Kidney epithelial cell (primary cell): ENCODE measurements around the gene KLHDC8A. TPM values are rescaled to one million over a fixed set of nuclear protein-coding genes. Genes with fewer than 3 reads are reported as not detected.
"Not testable (repeated sequence)": the region's sequence is repeated elsewhere in the genome, so short reads cannot be mapped to it uniquely, and the experiment has no call there.

Experiments
- DNase-seq: peaks from one replicate; pipeline ENCODE4 v3.0.0-alpha.2; 2010; ENCODE audit warnings: low read depth
- H3K27me3 ChIP-seq: 2 replicates; pipeline ENCODE4 v1.6.0; 2011; ENCODE audit warnings: low read length; ENCODE audit not compliant: control insufficient read depth, insufficient read depth
- H3K36me3 ChIP-seq: 2 replicates; pipeline ENCODE4 v1.5.1; 2011; ENCODE audit warnings: low read length; ENCODE audit not compliant: control insufficient read depth, insufficient read depth
- H3K4me3 ChIP-seq: 2 replicates; pipeline ENCODE4 v1.5.1; 2011; ENCODE audit warnings: low read depth, mild to moderate bottlenecking, control low read depth, low read length
- total RNA-seq: library from RNA; depleted of rRNA; stranded (reverse); fragments of >200 nt; gene quantifications from 2 replicates; pipeline ENCODE4 v1.2.3, GENCODE V29; 2015
- TF ChIP-seq, protein P1 (sequence below): IDR thresholded peaks from 2 replicates; pipeline ENCODE4 v1.5.1; 2011; ENCODE audit warnings: mild to moderate bottlenecking, moderate library complexity, low read length, control low read depth, inconsistent platforms; ENCODE audit not compliant: insufficient read depth, poor library complexity, severe bottlenecking

Gene KLHDC8A
- total RNA-seq, 1 donor from 2014 or later, result 16.5 TPM

DNA sequence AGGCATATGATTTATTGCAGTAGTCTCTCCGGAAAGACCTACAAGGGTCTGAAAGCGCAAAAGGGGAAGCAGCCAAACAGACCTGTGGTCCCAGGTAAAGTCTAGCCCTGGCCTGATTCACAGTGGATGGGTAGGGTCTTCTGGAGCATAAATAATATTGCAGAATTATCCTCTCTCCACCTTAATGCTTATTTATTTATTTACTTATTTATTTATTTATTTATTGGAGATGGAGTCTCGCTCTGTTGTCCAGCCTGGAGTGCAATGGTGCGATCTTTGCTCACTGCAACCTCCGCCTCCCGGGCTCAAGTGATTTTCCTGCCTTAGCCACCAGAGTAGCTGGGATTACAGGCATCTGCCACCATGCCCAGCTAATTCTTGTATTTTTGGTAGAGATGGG, 11.8 kb upstream of the KLHDC8A start:
- DNase-seq, result no peak
- no peaks in the 10 kb centered on the region for H3K36me3 ChIP-seq
- no peak overlapping the region for H3K4me3 ChIP-seq
- TF ChIP-seq, protein P1, sequence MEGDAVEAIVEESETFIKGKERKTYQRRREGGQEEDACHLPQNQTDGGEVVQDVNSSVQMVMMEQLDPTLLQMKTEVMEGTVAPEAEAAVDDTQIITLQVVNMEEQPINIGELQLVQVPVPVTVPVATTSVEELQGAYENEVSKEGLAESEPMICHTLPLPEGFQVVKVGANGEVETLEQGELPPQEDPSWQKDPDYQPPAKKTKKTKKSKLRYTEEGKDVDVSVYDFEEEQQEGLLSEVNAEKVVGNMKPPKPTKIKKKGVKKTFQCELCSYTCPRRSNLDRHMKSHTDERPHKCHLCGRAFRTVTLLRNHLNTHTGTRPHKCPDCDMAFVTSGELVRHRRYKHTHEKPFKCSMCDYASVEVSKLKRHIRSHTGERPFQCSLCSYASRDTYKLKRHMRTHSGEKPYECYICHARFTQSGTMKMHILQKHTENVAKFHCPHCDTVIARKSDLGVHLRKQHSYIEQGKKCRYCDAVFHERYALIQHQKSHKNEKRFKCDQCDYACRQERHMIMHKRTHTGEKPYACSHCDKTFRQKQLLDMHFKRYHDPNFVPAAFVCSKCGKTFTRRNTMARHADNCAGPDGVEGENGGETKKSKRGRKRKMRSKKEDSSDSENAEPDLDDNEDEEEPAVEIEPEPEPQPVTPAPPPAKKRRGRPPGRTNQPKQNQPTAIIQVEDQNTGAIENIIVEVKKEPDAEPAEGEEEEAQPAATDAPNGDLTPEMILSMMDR, result no peak
- no peaks in the 10 kb centered on the region for H3K27me3 ChIP-seq

DNA sequence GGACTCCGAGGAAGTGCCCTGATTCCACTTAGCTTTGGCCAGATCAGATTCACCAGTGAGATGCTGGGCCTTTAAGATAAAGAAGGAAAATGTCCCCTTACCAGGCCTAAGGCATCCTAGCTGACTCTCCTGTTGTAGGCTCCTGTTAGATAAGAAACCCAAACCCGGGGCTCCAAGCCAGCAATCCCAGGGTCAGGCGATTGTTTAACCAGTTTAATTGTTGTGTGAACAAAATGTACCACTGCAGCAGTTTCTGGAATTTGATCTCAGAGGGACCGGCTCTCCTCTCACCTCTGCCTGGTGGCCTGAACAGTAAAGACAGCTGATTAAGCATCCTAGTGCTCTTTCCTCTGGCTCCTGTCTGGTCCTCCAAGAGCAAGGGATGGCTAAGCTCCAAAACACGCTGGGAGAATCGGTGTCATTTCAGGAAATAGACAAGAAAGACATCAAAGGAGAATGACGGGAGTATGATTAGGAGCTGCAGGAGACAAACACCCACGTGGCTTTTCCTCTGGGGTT, 9.3 kb upstream of the KLHDC8A start:
- TF ChIP-seq, protein P1, result no peak
- no peak for DNase-seq

DNA sequence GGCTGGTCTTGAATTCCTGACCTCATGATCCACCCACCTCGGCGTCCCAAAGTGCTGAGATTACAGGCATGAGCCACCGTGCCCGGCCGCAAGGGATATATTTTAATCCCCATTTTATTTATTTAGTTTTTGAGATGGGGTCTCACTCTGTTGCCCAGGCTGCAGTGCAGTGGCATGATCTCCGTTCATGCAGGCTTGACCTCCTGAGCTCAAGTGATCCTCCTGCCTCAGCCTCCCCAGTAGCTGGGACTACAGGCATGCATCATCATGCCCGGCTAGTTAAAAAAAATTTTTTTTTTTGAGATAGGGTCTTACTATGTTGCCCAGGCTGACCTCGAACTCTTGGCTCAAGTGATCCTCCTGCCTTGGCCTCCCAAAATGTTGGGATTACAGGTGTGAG, 8.4 kb upstream of the KLHDC8A start:
- not testable (repeated sequence) for H3K36me3 ChIP-seq, H3K27me3 ChIP-seq, DNase-seq, H3K4me3 ChIP-seq

More for the DNA sequence above, 9.3 kb upstream of the KLHDC8A start:
- Histone ChIP-seq H3K4me3 (no peak overlapping the region), H3K36me3 (no peaks in the 10 kb centered on the region), H3K27me3 (no peaks in the 10 kb centered on the region)

DNA sequence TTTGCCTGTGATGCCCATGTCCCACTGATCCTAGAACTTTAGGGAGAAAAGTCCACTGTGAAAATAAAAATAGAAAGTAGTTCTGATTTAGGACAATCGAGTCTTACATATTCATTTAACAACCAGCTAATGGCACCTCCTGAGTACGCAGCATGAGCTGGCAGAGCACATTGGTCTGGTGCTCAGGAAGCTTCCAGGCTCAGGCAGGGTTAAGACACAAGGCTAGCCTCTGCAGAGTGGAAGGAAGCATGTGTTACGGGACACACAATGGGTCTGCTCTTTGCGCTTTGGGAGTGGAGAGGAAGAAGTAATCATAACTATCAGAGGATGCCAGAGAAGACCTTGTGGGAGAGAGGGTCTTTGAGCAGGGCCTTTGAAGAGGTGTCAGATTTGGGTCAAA, 4.2 kb upstream of the KLHDC8A start:
- H3K27me3 ChIP-seq, result no peaks in the 10 kb centered on the region
- no peaks in the 10 kb centered on the region for H3K36me3 ChIP-seq
- DNase-seq, result no peak
- TF ChIP-seq, protein P1, result no peak
- no peak overlapping the region for H3K4me3 ChIP-seq

DNA sequence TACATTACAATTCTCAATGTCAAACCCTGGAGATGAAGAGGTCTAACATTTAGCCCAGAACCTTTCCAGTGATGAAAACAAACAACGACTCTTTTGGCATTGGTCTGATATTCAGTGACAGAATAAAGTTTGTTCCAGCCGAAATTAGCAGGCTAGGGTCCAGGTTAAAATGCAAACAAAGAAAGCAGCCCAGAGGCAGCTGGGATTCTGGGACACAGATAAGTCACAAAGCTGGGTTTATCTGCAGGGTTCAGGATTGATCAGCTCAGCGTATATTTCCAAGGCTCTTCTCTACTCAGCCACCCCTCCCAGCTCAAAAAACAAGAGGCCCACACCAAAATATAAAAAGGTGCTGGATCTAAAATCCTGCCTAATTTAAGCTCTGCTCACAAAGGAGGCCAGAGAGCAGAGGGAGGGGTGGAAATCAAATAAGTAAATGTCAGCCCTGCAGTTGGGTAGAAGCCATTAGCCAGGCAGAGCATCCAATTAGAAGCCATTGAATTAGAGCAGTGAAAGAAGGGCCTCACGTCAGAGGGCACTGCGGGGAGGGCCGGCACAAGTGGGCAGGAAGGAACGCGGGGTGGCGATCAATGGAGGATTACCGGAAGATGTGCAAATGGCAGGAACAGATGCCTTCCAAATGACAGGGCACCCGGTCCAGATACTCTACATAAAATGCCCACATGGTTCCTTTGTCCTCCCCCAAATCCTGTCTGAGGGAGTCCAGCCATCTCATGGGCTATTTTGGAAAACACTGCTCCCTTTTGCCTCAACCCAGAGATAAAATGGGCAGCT, 3.2 kb upstream of the KLHDC8A start:
- no peaks in the 10 kb centered on the region for H3K27me3 ChIP-seq
- H3K4me3 ChIP-seq, result no peak overlapping the region
- no peaks in the 10 kb centered on the region for H3K36me3 ChIP-seq
- TF ChIP-seq, protein P1, result no peak
- DNase-seq, result no peak

DNA sequence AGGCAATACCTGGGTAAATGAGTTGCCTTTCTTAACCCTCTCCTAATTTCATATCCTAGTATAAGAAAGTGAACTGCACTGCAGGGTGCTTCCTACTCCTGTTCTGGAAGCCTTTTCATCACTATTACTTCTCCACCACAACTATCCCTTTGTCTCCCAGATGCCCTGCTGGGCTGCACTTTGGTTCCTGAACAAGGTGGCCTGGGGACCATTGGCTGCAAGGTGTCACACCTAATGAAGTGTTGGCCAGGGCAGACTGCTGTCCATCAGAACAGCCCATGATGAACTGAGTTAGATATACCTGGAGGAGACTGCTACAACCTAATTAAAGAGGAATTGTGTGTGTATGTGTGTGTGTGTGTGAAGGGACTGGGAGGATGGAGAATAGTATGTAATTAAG, 1.9 kb upstream of the KLHDC8A start:
- Histone ChIP-seq H3K27me3 (no peaks in the 10 kb centered on the region), H3K4me3 (no peak overlapping the region), H3K36me3 (no peaks in the 10 kb centered on the region)
- DNase-seq, result no peak
- TF ChIP-seq, protein P1, result no peak
